Activated gamma-delta T cell (primary cell): ENCODE results near the gene ABCC6.

Source experiments
- DNase-seq: peaks from one replicate; lab custom pipeline; 2025; lab: John Stamatoyannopoulos, UW

The ABCC6 gene

GRCh38 chr16:16141784-16142396, 81.4 kb downstream of the ABCC6 start:
- DNase-seq, result no peak

GRCh38 chr16:16141141-16141540, 82.2 kb downstream of the ABCC6 start:
- no peak for DNase-seq

- DNase-seq, result no peak
These were observed 82.8 kb downstream of the ABCC6 start for GRCh38 chr16:16140537-16140936.

GRCh38 chr16:16139806-16140205, 83.5 kb downstream of the ABCC6 start:
- no peak for DNase-seq

- no peak for DNase-seq
These were observed 84.2 kb downstream of the ABCC6 start for GRCh38 chr16:16139061-16139460.

- DNase-seq, result no peak
These were observed 85.2 kb downstream of the ABCC6 start for GRCh38 chr16:16138034-16138635.

GRCh38 chr16:16137110-16137509, 86.2 kb downstream of the ABCC6 start:
- DNase-seq, result no peak

- no peak for DNase-seq
These were observed 86.7 kb downstream of the ABCC6 start for GRCh38 chr16:16136588-16136987.

- DNase-seq, result no peak
These were observed 89.2 kb downstream of the ABCC6 start for GRCh38 chr16:16133943-16134604.

- DNase-seq, result no peak
These were observed 91.6 kb downstream of the ABCC6 start for GRCh38 chr16:16131659-16132058.

- no peak for DNase-seq
These were observed 92.1 kb downstream of the ABCC6 start for GRCh38 chr16:16131204-16131603.

- DNase-seq, result no peak
These were observed 95.7 kb downstream of the ABCC6 start for GRCh38 chr16:16127469-16128116.

- no peak for DNase-seq
These were observed 96.4 kb downstream of the ABCC6 start for GRCh38 chr16:16126896-16127295.

- DNase-seq, result no peak
These were observed 98.3 kb downstream of the ABCC6 start for GRCh38 chr16:16124974-16125373.

- no peak for DNase-seq
These were observed 98.9 kb downstream of the ABCC6 start for GRCh38 chr16:16124438-16124837.

GRCh38 chr16:16122264-16122663, 101.0 kb downstream of the ABCC6 start:
- no peak for DNase-seq

GRCh38 chr16:16121185-16121727, 102.0 kb downstream of the ABCC6 start:
- no peak for DNase-seq

- DNase-seq, result no peak
These were observed 102.7 kb downstream of the ABCC6 start for GRCh38 chr16:16120382-16121184.

- no peak for DNase-seq
These were observed 103.3 kb downstream of the ABCC6 start for GRCh38 chr16:16120044-16120381.

- no peak for DNase-seq
These were observed 105.0 kb downstream of the ABCC6 start for GRCh38 chr16:16118337-16118736.

GRCh38 chr16:16116841-16117240, 106.5 kb downstream of the ABCC6 start:
- DNase-seq, result no peak

- no peak for DNase-seq
These were observed 110.2 kb downstream of the ABCC6 start for GRCh38 chr16:16113076-16113475.
